Measurements from ENCODE around the gene KLHL20.
"Not testable (repeated sequence)": the region's sequence is repeated elsewhere in the genome, so short reads cannot be mapped to it uniquely, and the experiment has no call there.

DNA sequence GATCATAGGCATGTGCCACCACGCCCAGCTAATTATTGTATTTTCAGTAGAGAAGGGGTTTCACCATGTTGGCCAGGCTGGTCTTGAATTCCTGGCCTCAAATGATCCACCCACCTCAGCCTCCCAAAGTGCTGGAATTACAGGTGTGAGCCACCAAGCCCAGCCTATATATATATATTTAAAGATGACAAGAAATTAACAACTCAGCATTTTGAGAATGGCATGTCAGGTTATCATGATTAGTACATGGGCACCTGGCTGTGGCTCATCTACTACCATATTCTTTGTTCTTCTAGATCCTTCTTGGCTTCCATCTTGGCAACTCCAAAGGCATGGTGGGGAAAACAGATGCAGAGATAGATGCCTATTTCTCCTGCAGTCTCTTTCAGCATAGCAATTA is 85.2 kb downstream of the KLHL20 start:
- TF ChIP-seq, protein P1, sequence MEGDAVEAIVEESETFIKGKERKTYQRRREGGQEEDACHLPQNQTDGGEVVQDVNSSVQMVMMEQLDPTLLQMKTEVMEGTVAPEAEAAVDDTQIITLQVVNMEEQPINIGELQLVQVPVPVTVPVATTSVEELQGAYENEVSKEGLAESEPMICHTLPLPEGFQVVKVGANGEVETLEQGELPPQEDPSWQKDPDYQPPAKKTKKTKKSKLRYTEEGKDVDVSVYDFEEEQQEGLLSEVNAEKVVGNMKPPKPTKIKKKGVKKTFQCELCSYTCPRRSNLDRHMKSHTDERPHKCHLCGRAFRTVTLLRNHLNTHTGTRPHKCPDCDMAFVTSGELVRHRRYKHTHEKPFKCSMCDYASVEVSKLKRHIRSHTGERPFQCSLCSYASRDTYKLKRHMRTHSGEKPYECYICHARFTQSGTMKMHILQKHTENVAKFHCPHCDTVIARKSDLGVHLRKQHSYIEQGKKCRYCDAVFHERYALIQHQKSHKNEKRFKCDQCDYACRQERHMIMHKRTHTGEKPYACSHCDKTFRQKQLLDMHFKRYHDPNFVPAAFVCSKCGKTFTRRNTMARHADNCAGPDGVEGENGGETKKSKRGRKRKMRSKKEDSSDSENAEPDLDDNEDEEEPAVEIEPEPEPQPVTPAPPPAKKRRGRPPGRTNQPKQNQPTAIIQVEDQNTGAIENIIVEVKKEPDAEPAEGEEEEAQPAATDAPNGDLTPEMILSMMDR (IDR thresholded peaks at IDR 0.05; ENCODE audit: low read depth, low read length, poor library complexity, severe bottlenecking): not testable (repeated sequence)
- TF ChIP-seq EZH2phosphoT487 (IDR thresholded peaks at IDR 0.05; ENCODE audit: borderline replicate concordance, low read length): not testable (repeated sequence)
